Naive thymus-derived CD4-positive, alpha-beta T cell (primary cell): ENCODE results near the gene HM13. TPM values are rescaled to one million over a fixed set of nuclear protein-coding genes. Genes with fewer than 3 reads are reported as not detected.
A peak's percentile ranks its signal among the peaks of the same experiment; 100 is the strongest.

Source experiments
- ATAC-seq: fragments of 150-1000 bp; cut with Tn5 transposase; 2 replicates; pipeline ENCODE4 v1.10.0; 2021; ENCODE audit warnings: mild to moderate bottlenecking, moderate library complexity
- CTCF ChIA-PET: fragments of 350-600 bp; sonication (Branson Sonifier 250); formaldehyde crosslinking; loops from one replicate; lab custom pipeline; 2021; ENCODE audit warnings: antibody characterized with exemption; lab: Charles Lee
- POLR2A ChIA-PET: fragments of 350-600 bp; sonication (Branson Sonifier 250); formaldehyde crosslinking; loops from one replicate; lab custom pipeline; 2021; ENCODE audit warnings: antibody characterized with exemption, inconsistent platforms; lab: Charles Lee
- DNase-seq, 9 donors: peaks; one replicate each; pipeline versions ENCODE4 v3.0.0 to v3.0.0-alpha.2; 2020 to 2022; ENCODE audit warnings: mixed read lengths in 1 of 9
- H3K27ac ChIP-seq: one replicate; pipeline ENCODE4 v1.7.0; 2013; ENCODE audit warnings: mild to moderate bottlenecking, low read depth, low read length, moderate library complexity
- H3K27me3 ChIP-seq, 2 donors: one replicate each; pipeline ENCODE4 v1.7.0; 2013; ENCODE audit warnings: low read length in 2 of 2, mild to moderate bottlenecking in 2 of 2, moderate library complexity in 2 of 2; ENCODE audit not compliant: control insufficient read depth in 2 of 2, insufficient read depth in 2 of 2
- H3K36me3 ChIP-seq, 3 experiments: 1 replicate in 2 of 3; 2 replicates in 1 of 3; pipeline ENCODE4 v1.7.0; 2013; ENCODE audit warnings: low read length in 3 of 3, mild to moderate bottlenecking in 3 of 3, moderate library complexity in 1 of 3; ENCODE audit not compliant: insufficient read depth in 3 of 3, control insufficient read depth in 2 of 3
- H3K4me1 ChIP-seq, 2 donors: one replicate each; pipeline ENCODE4 v1.7.0; 2013; ENCODE audit warnings: low read length in 2 of 2, mild to moderate bottlenecking in 2 of 2, moderate library complexity in 1 of 2; ENCODE audit not compliant: control insufficient read depth in 2 of 2, insufficient read depth in 2 of 2
- H3K4me3 ChIP-seq: 2 replicates; pipeline ENCODE4 v1.7.0; 2013; ENCODE audit warnings: mild to moderate bottlenecking, low read length
- H3K9me3 ChIP-seq, 3 experiments: 1 replicate in 2 of 3; 2 replicates in 1 of 3; pipeline ENCODE4 v1.7.0; 2013; ENCODE audit warnings: low read length in 3 of 3; ENCODE audit not compliant: control insufficient read depth in 2 of 3
- H3K27ac Mint-ChIP-seq, 9 donors: one replicate each; pipeline ENCODE4 v1.8.0; 2020 to 2022; ENCODE audit warnings: mixed read lengths in 9 of 9, mild to moderate bottlenecking in 8 of 9, moderate library complexity in 5 of 9, inconsistent platforms in 2 of 9
- H3K27me3 Mint-ChIP-seq, 5 donors: one replicate each; pipeline ENCODE4 v1.8.0; 2021 to 2022; ENCODE audit warnings: mixed read lengths in 5 of 5, mild to moderate bottlenecking in 1 of 5
- H3K36me3 Mint-ChIP-seq, 5 donors: one replicate each; pipeline ENCODE4 v1.8.0; 2020 to 2022; ENCODE audit warnings: mixed read lengths in 5 of 5, mild to moderate bottlenecking in 3 of 5, inconsistent platforms in 1 of 5
- H3K4me1 Mint-ChIP-seq, 7 donors: one replicate each; pipeline ENCODE4 v1.8.0; 2020 to 2022; ENCODE audit warnings: mixed read lengths in 7 of 7, mild to moderate bottlenecking in 3 of 7, inconsistent platforms in 1 of 7
- H3K4me3 Mint-ChIP-seq, 10 donors: one replicate each; pipeline ENCODE4 v1.8.0; 2020 to 2022; ENCODE audit warnings: mild to moderate bottlenecking in 10 of 10, mixed read lengths in 10 of 10, moderate library complexity in 6 of 10, inconsistent platforms in 2 of 10
- H3K9me3 Mint-ChIP-seq, 11 donors: one replicate each; pipeline ENCODE4 v1.8.0; 2020 to 2022; ENCODE audit warnings: mixed read lengths in 11 of 11, mild to moderate bottlenecking in 4 of 11, inconsistent platforms in 1 of 11, moderate library complexity in 1 of 11
- intact Hi-C, 2 donors: fragments of 100-400 bp; cut with micrococcal nuclease; formaldehyde crosslinking; loops; one replicate each; pipeline ENCODE4 v1.15.1; 2023
- polyA plus RNA-seq, 2 donors: library from polyadenylated mRNA; unstranded; fragments of 300-500 nt; fragmentation: Illumina TruSeq; gene quantifications; one replicate each; pipeline ENCODE4 v1.2.3, GENCODE V29; 2021
- total RNA-seq, 6 experiments: library from RNA in 5 of 6; stranded (reverse) in 5 of 6; gene quantifications; 1 replicate in 5 of 6; 2 replicates in 1 of 6; pipeline ENCODE4 v1.2.3 and lab custom pipeline; 2021 to 2026

HM13 gene
- total and polyA plus RNA-seq, 7 experiments from 2014 or later: 102 to 197 (median 133) TPM

DNA sequence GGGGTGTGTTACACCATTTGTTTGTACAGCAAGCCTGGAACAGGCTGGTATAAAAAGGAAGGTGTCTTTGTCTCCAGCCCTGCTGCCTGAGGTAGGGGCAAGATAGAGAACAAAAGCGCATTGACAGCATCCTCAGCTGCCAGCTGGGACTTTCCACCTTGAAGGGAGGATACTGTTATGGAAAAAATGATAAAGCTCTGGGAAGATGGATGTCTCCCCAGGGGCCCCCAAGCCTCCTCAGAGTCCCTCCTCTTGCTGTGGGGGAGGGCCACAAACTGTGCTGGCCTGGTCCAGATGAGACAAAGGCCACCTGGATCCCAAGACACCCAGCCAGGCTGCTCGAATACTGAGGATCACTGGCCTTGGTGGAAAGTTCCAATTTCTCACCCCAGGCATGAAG, 26.1 kb upstream of the HM13 start:
- Histone ChIP-seq H3K36me3 (no peaks in the 10 kb centered on the region), H3K9me3 (no peaks in the 10 kb centered on the region), H3K4me1 (no peaks in the 10 kb centered on the region), H3K4me3 (no peak overlapping the region), H3K27me3 (peaks cover 0 to 3% of the 10 kb centered on the region in 2 donors), H3K27ac (no peak overlapping the region)
- ATAC-seq: no peak
- no peak overlapping the region for H3K4me3 Mint-ChIP-seq
- CTCF ChIA-PET: interaction anchor here (2.7 kb wide), 1 partner anchor 15 kb away, joined by 8 read pairs; no protein-coding TSS in a partner anchor
- H3K36me3 Mint-ChIP-seq: peaks cover 0 to 6% (median 0%) of the 10 kb centered on the region in 5 donors
- no peak for DNase-seq
- intact Hi-C loops: no loop called here
- H3K4me1 Mint-ChIP-seq: peaks cover 0 to 14% (median 0%) of the 10 kb centered on the region in 7 donors
- POLR2A ChIA-PET: no interaction called here
- peaks cover 14 to 30% (median 21%) of the 10 kb centered on the region in 5 donors for H3K27me3 Mint-ChIP-seq
- peaks cover 0 to 3% (median 0%) of the 10 kb centered on the region in 11 donors for H3K9me3 Mint-ChIP-seq
- H3K27ac Mint-ChIP-seq: no peak overlapping the region

GRCh38 chr20:31489152-31489551, 25.1 kb upstream of the HM13 start:
- H3K4me3 ChIP-seq: no peak overlapping the region
- H3K4me3 Mint-ChIP-seq: no peak overlapping the region
- peaks cover 0 to 3% (median 0%) of the 10 kb centered on the region in 11 donors for H3K9me3 Mint-ChIP-seq
- no peaks in the 10 kb centered on the region for H3K9me3 ChIP-seq
- ATAC-seq: no peak
- CTCF ChIA-PET: interaction anchor here (2.7 kb wide), 1 partner anchor 14 kb away, joined by 8 read pairs; no protein-coding TSS in a partner anchor
- H3K4me1 Mint-ChIP-seq: peaks cover 0 to 10% (median 0%) of the 10 kb centered on the region in 7 donors
- no peak overlapping the region for H3K27ac ChIP-seq
- H3K27me3 Mint-ChIP-seq: peaks cover 14 to 34% (median 24%) of the 10 kb centered on the region in 5 donors
- H3K27me3 ChIP-seq: peaks cover 0 to 3% of the 10 kb centered on the region in 2 donors
- POLR2A ChIA-PET: no interaction called here
- intact Hi-C loops: no loop called here
- H3K36me3 Mint-ChIP-seq: peaks cover 0 to 6% (median 0%) of the 10 kb centered on the region in 5 donors
- H3K36me3 ChIP-seq: no peaks in the 10 kb centered on the region
- H3K27ac Mint-ChIP-seq: no peak overlapping the region
- H3K4me1 ChIP-seq: no peaks in the 10 kb centered on the region
- DNase-seq: no peak

- H3K36me3 ChIP-seq: no peaks in the 10 kb centered on the region
- H3K27ac ChIP-seq: no peak overlapping the region
- ATAC-seq (no peak), DNase-seq (no peak)
- Mint-ChIP-seq H3K4me1 (peaks cover 0 to 4% (median 0%) of the 10 kb centered on the region in 7 donors), H3K9me3 (no peaks in the 10 kb centered on the region), H3K4me3 (no peak overlapping the region), H3K27me3 (peaks cover 9 to 30% (median 18%) of the 10 kb centered on the region in 5 donors), H3K36me3 (no peaks in the 10 kb centered on the region), H3K27ac (no peak overlapping the region)
- intact Hi-C loops: no loop called here
- no peaks in the 10 kb centered on the region for H3K9me3 ChIP-seq
- no peak overlapping the region for H3K4me3 ChIP-seq
- peaks cover 0 to 3% of the 10 kb centered on the region in 2 donors for H3K27me3 ChIP-seq
- no peaks in the 10 kb centered on the region for H3K4me1 ChIP-seq
- ChIA-PET CTCF (interaction anchor here (1.0 to 2.7 kb wide), 3 partner anchors 10 to 13 kb away, joined by 3 to 8 read pairs (median 5); no protein-coding TSS in a partner anchor), POLR2A (interaction anchor here (0.7 kb wide), 1 partner anchor 148 kb away, joined by 3 read pairs; no protein-coding TSS in a partner anchor)
These were observed 23.5 kb upstream of the HM13 start for GRCh38 chr20:31490752-31491151.

- Mint-ChIP-seq H3K27ac (no peak overlapping the region), H3K4me3 (no peak overlapping the region), H3K36me3 (peaks cover 0 to 3% (median 0%) of the 10 kb centered on the region in 5 donors), H3K9me3 (no peaks in the 10 kb centered on the region), H3K27me3 (peaks cover 10 to 24% (median 18%) of the 10 kb centered on the region in 5 donors), H3K4me1 (peaks cover 0 to 5% (median 0%) of the 10 kb centered on the region in 7 donors)
- H3K9me3 ChIP-seq: no peaks in the 10 kb centered on the region
- no peak overlapping the region for H3K4me3 ChIP-seq
- ChIA-PET CTCF (no interaction called here), POLR2A (no interaction called here)
- H3K27ac ChIP-seq: no peak overlapping the region
- no peaks in the 10 kb centered on the region for H3K4me1 ChIP-seq
- H3K27me3 ChIP-seq: peaks cover 0 to 4% of the 10 kb centered on the region in 2 donors
- intact Hi-C loops: no loop called here
- no peak for ATAC-seq
- H3K36me3 ChIP-seq: no peaks in the 10 kb centered on the region
- no peak for DNase-seq
These were observed 20.1 kb upstream of the HM13 start for GRCh38 chr20:31494131-31494530.

GRCh38 chr20:31496761-31497295, 17.4 kb upstream of the HM13 start:
- H3K27me3 ChIP-seq: peaks cover 0 to 4% of the 10 kb centered on the region in 2 donors
- ChIA-PET POLR2A (no interaction called here), CTCF (no interaction called here)
- Mint-ChIP-seq H3K27ac (no peak overlapping the region), H3K9me3 (no peaks in the 10 kb centered on the region), H3K36me3 (peaks cover 0 to 3% (median 0%) of the 10 kb centered on the region in 5 donors), H3K4me1 (peaks cover 0 to 5% (median 0%) of the 10 kb centered on the region in 7 donors), H3K27me3 (peaks cover 10 to 24% (median 18%) of the 10 kb centered on the region in 5 donors), H3K4me3 (no peak overlapping the region)
- intact Hi-C loops: no loop called here
- H3K4me3 ChIP-seq: no peak overlapping the region
- H3K27ac ChIP-seq: no peak overlapping the region
- H3K36me3 ChIP-seq: no peaks in the 10 kb centered on the region
- DNase-seq (no peak), ATAC-seq (no peak)
- H3K9me3 ChIP-seq: no peaks in the 10 kb centered on the region
- no peaks in the 10 kb centered on the region for H3K4me1 ChIP-seq

- CTCF ChIA-PET: no interaction called here
- Mint-ChIP-seq H3K4me1 (peaks cover 0 to 5% (median 3%) of the 10 kb centered on the region in 7 donors), H3K4me3 (peak overlapping the region in 1 of 10 donors; percentile 20), H3K27me3 (peaks cover 10 to 24% (median 20%) of the 10 kb centered on the region in 5 donors), H3K27ac (no peak overlapping the region), H3K9me3 (no peaks in the 10 kb centered on the region), H3K36me3 (peaks cover 0 to 3% (median 0%) of the 10 kb centered on the region in 5 donors)
- peaks cover 0 to 4% of the 10 kb centered on the region in 2 donors for H3K27me3 ChIP-seq
- ATAC-seq (no peak), DNase-seq (no peak)
- H3K36me3 ChIP-seq: no peaks in the 10 kb centered on the region
- H3K4me1 ChIP-seq: no peaks in the 10 kb centered on the region
- POLR2A ChIA-PET: no interaction called here
- H3K27ac ChIP-seq: no peak overlapping the region
- H3K4me3 ChIP-seq: no peak overlapping the region
- no peaks in the 10 kb centered on the region for H3K9me3 ChIP-seq
- intact Hi-C loops: no loop called here
These were observed 16.3 kb upstream of the HM13 start for GRCh38 chr20:31497838-31498540.
